HepG2 (cell line): ENCODE data around the gene ZSWIM5. TPM values are rescaled to one million over a fixed set of nuclear protein-coding genes. Genes with fewer than 3 reads are reported as not detected.

ENCODE experiments used
- ATAC-seq: fragments of 200-7000 bp; cut with Tn5 transposase; 3 replicates; pipeline ENCODE4 v1.9.1; 2020; ENCODE audit warnings: mild to moderate bottlenecking, moderate library complexity
- BruUV-seq: library from RNA; stranded (reverse); fragments of 400-500 nt; replicated peaks from 2 replicates; lab custom pipeline; 2021; lab: Mats Ljungman, UMichigan
- CTCF ChIA-PET: fragments of 300-600 bp; formaldehyde crosslinking; extraction: SDS; loops from one replicate; lab custom pipeline; 2021; ENCODE audit warnings: low total read pairs, inconsistent platforms, low intra/inter-chr PET ratio; lab: Yijun Ruan, JAX
- POLR2A ChIA-PET: fragments of 350-600 bp; sonication (Branson Sonifier 250); formaldehyde crosslinking; loops from one replicate; lab custom pipeline; 2020; ENCODE audit warnings: antibody characterized with exemption, inconsistent platforms; lab: Yijun Ruan, JAX
- DNase-seq: peaks from one replicate; pipeline ENCODE4 v3.0.0-alpha.2; 2015; ENCODE audit warnings: low spot score
- FAIRE-seq: peaks from 3 replicates; lab custom pipeline; 2011; peaks lifted over from hg19 to GRCh38; lab: Jason Lieb, UNC
- H2AFZ ChIP-seq: one replicate; pipeline ENCODE4 v1.6.1; 2011; ENCODE audit warnings: low read length, inconsistent platforms
- H3K27ac ChIP-seq: fragments of 300-600 bp; 3 replicates; pipeline ENCODE4 v1.8.0; 2011; ENCODE audit warnings: mixed run types, mild to moderate bottlenecking, mixed read lengths, low read length, inconsistent platforms; ENCODE audit not compliant: insufficient read depth; ENCODE audit errors: extremely low read length
- H3K27me3 ChIP-seq, 2 experiments: fragments of 200-600 bp in 1 of 2; 2 replicates in 1 of 2; 3 replicates in 1 of 2; pipeline versions ENCODE4 v1.6.0 to v1.8.0; 2011; ENCODE audit warnings: low read length in 2 of 2, mild to moderate bottlenecking in 2 of 2, moderate library complexity in 2 of 2, inconsistent platforms in 1 of 2; ENCODE audit not compliant: insufficient read depth in 2 of 2, control insufficient read depth in 1 of 2
- H3K36me3 ChIP-seq, 2 experiments: fragments of 200-600 bp in 1 of 2; replicated peaks in 1 of 2; 2 replicates in 1 of 2; 3 replicates in 1 of 2; pipeline versions ENCODE4 v1.5.1 to v1.8.0; 2011; ENCODE audit warnings: low read length in 2 of 2, inconsistent platforms in 1 of 2; ENCODE audit not compliant: insufficient read depth in 2 of 2, control insufficient read depth in 1 of 2
- H3K4me1 ChIP-seq: 2 replicates; pipeline ENCODE4 v1.5.1; 2012; ENCODE audit warnings: low read length, inconsistent platforms; ENCODE audit not compliant: insufficient read depth
- H3K4me2 ChIP-seq: 2 replicates; pipeline ENCODE4 v1.6.0; 2011; ENCODE audit warnings: low read depth, low read length, inconsistent platforms
- H3K4me3 ChIP-seq, 3 experiments: fragments of 200-600 bp in 1 of 3; sonication (generic), shearing (Covaris generic) in 1 of 3; replicated peaks in 1 of 3; 2 replicates each; pipeline ENCODE4 v1.5.1; 2011 to 2016; ENCODE audit warnings: low read length in 3 of 3, inconsistent platforms in 2 of 3, low read depth in 2 of 3, mild to moderate bottlenecking in 2 of 3, control low read depth in 1 of 3, mixed read lengths in 1 of 3; ENCODE audit not compliant: insufficient read depth in 1 of 3
- H3K79me2 ChIP-seq: one replicate; pipeline ENCODE4 v1.6.1; 2011; ENCODE audit warnings: low read length, inconsistent platforms; ENCODE audit not compliant: insufficient read depth
- H3K9ac ChIP-seq: 2 replicates; pipeline ENCODE4 v1.6.0; 2011; ENCODE audit warnings: mild to moderate bottlenecking, low read depth, low read length, inconsistent platforms; ENCODE audit not compliant: insufficient read depth
- H3K9me3 ChIP-seq: 2 replicates; pipeline ENCODE4 v1.5.1; 2012; ENCODE audit warnings: mild to moderate bottlenecking, low read length
- H4K20me1 ChIP-seq: 2 replicates; pipeline ENCODE4 v1.6.0; 2011; ENCODE audit warnings: inconsistent platforms, mild to moderate bottlenecking, low read length, moderate library complexity; ENCODE audit not compliant: insufficient read depth
- ASH2L ChIP-seq: fragments of 300-600, 200-600 bp; sonication (generic); IDR thresholded peaks from 2 replicates; pipeline ENCODE4 v1.7.0; 2017; ENCODE audit warnings: low read depth, mild to moderate bottlenecking, moderate library complexity, mixed read lengths, low read length; ENCODE audit not compliant: insufficient read length
- ESRRA ChIP-seq: sonication (generic); formaldehyde crosslinking; IDR thresholded peaks from 2 replicates; pipeline ENCODE4 v1.5.1; 2020; ENCODE audit warnings: mild to moderate bottlenecking, low read depth, missing genetic modification reagents
- FOSL2 ChIP-seq: sonication (generic); formaldehyde crosslinking; IDR thresholded peaks from 2 replicates; pipeline ENCODE4 v1.4.0; 2020; ENCODE audit warnings: missing genetic modification reagents
- KDM4B ChIP-seq: sonication (generic); formaldehyde crosslinking; IDR thresholded peaks from 2 replicates; pipeline ENCODE4 v1.4.0; 2020; ENCODE audit warnings: missing genetic modification reagents
- MYNN ChIP-seq: sonication (generic); formaldehyde crosslinking; IDR thresholded peaks from 2 replicates; pipeline ENCODE4 v1.4.0; 2020; ENCODE audit warnings: mild to moderate bottlenecking, low read depth, missing genetic modification reagents
- PLRG1 ChIP-seq: fragments of 450-650 bp; conservative IDR thresholded peaks from 2 replicates; pipeline ENCODE4 v1.6.1; 2016
- SATB2 ChIP-seq: sonication (generic); formaldehyde crosslinking; IDR thresholded peaks from 2 replicates; pipeline ENCODE4 v1.5.0; 2020; ENCODE audit warnings: missing genetic modification reagents
- SNRNP70 ChIP-seq: fragments of 200-400 bp; formaldehyde crosslinking; IDR thresholded peaks from 2 replicates; pipeline ENCODE4 v1.6.1; 2017; ENCODE audit warnings: mild to moderate bottlenecking, low read depth, low read length, moderate library complexity
- TAF15 ChIP-seq: fragments of 200-400 bp; formaldehyde crosslinking; IDR thresholded peaks from one replicate; pipeline ENCODE4 v1.6.1; 2018; ENCODE audit warnings: mild to moderate bottlenecking, low read depth, low read length; ENCODE audit not compliant: poor library complexity, severe bottlenecking
- ZNF207 ChIP-seq: fragments of 450-650 bp; IDR thresholded peaks from 2 replicates; pipeline ENCODE4 v1.6.1; 2016; ENCODE audit warnings: antibody characterized with exemption, borderline replicate concordance
- ZNF441 ChIP-seq: sonication (generic); formaldehyde crosslinking; IDR thresholded peaks from 2 replicates; pipeline ENCODE4 v1.7.0; 2021; ENCODE audit warnings: missing genetic modification reagents, borderline replicate concordance
- ZNF501 ChIP-seq: sonication (generic); formaldehyde crosslinking; IDR thresholded peaks from 2 replicates; pipeline ENCODE4 v1.5.1; 2020; ENCODE audit warnings: mild to moderate bottlenecking, moderate library complexity, missing genetic modification reagents
- WGBS: methylation state at CpG from one replicate; pipeline ENCODE4 v1.1.6; 2017; ENCODE audit warnings: low lambda C conversion rate; 5-methylcytosine and 5-hydroxymethylcytosine counted together
- in situ Hi-C: cut with HindIII; loops from 2 replicates; pipeline ENCODE4 v1.10.0; 2017; ENCODE audit warnings: low pct_unique_long_range_greater_than_20kb; ENCODE audit not compliant: extremely low pct_ligation_motif_present
- intact Hi-C: fragments of 100-400 bp; cut with micrococcal nuclease; formaldehyde crosslinking; loops from one replicate; pipeline ENCODE4 v1.10.0; 2022; ENCODE audit not compliant: unreplicated experiment
- polyA plus RNA-seq, 8 experiments: library from polyadenylated mRNA; depleted of rRNA in 3 of 8; stranded (reverse) in 7 of 8; unstranded in 1 of 8; fragments of >200 nt; fragmentation: Illumina TruSeq in 4 of 8; extraction: Trizol in 4 of 8; gene quantifications; 2 replicates each; pipeline versions ENCODE4 v1.2.1 to v1.2.3, GENCODE V29; 2011 to 2016; ENCODE audit warnings: low read depth in 4 of 8, missing spikeins in 1 of 8, mixed read lengths in 1 of 8; ENCODE audit not compliant: insufficient read depth in 1 of 8
- total RNA-seq, 5 experiments: library from RNA; depleted of rRNA; stranded (reverse); fragments of >200 nt; fragmentation: Illumina TruSeq; extraction: Trizol; gene quantifications; 2 replicates each; pipeline ENCODE4 v1.2.3, GENCODE V29; 2016; ENCODE audit warnings: low read depth in 1 of 5
- TF ChIP-seq, protein P1 (sequence below): sonication (generic); formaldehyde crosslinking; conservative IDR thresholded peaks from 2 replicates; pipeline ENCODE4 v1.4.0; 2020; ENCODE audit warnings: mild to moderate bottlenecking, missing genetic modification reagents, moderate library complexity
- TF ChIP-seq, protein P2 (sequence below): sonication (generic); formaldehyde crosslinking; IDR thresholded peaks from 2 replicates; pipeline ENCODE4 v1.5.1; 2020; ENCODE audit warnings: missing genetic modification reagents, mild to moderate bottlenecking, borderline replicate concordance
- TF ChIP-seq, protein P3 (sequence below): sonication (generic); formaldehyde crosslinking; conservative IDR thresholded peaks from 2 replicates; pipeline ENCODE4 v1.8.0; 2022; ENCODE audit warnings: mild to moderate bottlenecking, moderate library complexity, missing genetic modification reagents

The ZSWIM5 gene
- total and polyA plus RNA-seq, 2 of the 13 experiments (the other 11 are each of a cell fraction or from before 2014, with no cell fraction given): 11.0 to 20.6 TPM

DNA sequence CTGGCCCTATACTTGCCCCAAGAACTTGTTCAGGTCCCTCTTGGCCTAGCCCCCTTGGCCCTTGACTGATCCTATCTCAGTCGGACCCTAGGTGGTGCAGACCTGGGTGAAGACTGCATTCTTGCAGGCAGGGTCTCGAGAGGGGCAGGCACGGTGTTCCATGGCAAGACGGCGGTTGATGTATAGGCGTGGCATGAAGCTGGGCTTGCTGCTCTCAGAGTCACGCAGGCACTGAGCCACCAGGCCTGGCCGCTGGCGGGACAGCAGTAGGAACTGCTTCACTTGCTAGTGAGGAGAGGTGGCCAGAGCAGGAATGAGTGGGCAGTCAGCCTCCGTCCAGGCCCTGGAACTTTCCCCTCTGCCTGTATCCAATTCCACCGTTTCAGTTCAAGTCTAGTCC lies 199.1 kb downstream of the ZSWIM5 start:
- Histone ChIP-seq H3K4me1 (peaks cover 10% of the 10 kb centered on the region), H3K4me3 (no peak overlapping the region), H3K27me3 (no peaks in the 10 kb centered on the region; a peak in 1 of 5 replicates), H3K4me2 (no peak overlapping the region), H3K9me3 (no peaks in the 10 kb centered on the region), H2AFZ (no peak overlapping the region), H3K9ac (no peak overlapping the region), H3K27ac (no peak overlapping the region), H3K36me3 (peaks cover 29 to 60% of the 10 kb centered on the region in 2 experiments), H3K79me2 (peaks cover 11% of the 10 kb centered on the region), H4K20me1 (no peaks in the 10 kb centered on the region)
- WGBS: 88% methylated on average over 11 of the region's 11 CpGs
- ChIA-PET POLR2A (no interaction called here), CTCF (no interaction called here)
- no TSS peak for BruUV-seq
- intact Hi-C loops (no loop called here), in situ Hi-C loops (loop anchor here (25.0 kb wide), 1 partner anchor 170 kb away; the partner anchor contains the start of gene PTCH2)
- ATAC-seq: no peak
- no peak for DNase-seq
- FAIRE-seq: no peak
- TF ChIP-seq ASH2L (no peak), ZNF501 (CRISPR knock-in tag) (no peak), SNRNP70 (no peak), TAF15 (no peak), PLRG1 (no peak), ZNF207 (no peak), ESRRA (CRISPR knock-in tag) (no peak), MYNN (no peak), KDM4B (no peak), FOSL2 (CRISPR knock-in tag) (no peak), SATB2 (CRISPR knock-in tag) (no peak), ZNF441 (CRISPR knock-in tag) (no peak)
- TF ChIP-seq, protein P1, sequence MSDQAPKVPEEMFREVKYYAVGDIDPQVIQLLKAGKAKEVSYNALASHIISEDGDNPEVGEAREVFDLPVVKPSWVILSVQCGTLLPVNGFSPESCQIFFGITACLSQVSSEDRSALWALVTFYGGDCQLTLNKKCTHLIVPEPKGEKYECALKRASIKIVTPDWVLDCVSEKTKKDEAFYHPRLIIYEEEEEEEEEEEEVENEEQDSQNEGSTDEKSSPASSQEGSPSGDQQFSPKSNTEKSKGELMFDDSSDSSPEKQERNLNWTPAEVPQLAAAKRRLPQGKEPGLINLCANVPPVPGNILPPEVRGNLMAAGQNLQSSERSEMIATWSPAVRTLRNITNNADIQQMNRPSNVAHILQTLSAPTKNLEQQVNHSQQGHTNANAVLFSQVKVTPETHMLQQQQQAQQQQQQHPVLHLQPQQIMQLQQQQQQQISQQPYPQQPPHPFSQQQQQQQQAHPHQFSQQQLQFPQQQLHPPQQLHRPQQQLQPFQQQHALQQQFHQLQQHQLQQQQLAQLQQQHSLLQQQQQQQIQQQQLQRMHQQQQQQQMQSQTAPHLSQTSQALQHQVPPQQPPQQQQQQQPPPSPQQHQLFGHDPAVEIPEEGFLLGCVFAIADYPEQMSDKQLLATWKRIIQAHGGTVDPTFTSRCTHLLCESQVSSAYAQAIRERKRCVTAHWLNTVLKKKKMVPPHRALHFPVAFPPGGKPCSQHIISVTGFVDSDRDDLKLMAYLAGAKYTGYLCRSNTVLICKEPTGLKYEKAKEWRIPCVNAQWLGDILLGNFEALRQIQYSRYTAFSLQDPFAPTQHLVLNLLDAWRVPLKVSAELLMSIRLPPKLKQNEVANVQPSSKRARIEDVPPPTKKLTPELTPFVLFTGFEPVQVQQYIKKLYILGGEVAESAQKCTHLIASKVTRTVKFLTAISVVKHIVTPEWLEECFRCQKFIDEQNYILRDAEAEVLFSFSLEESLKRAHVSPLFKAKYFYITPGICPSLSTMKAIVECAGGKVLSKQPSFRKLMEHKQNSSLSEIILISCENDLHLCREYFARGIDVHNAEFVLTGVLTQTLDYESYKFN (CRISPR knock-in tag): no peak
- TF ChIP-seq, protein P2, sequence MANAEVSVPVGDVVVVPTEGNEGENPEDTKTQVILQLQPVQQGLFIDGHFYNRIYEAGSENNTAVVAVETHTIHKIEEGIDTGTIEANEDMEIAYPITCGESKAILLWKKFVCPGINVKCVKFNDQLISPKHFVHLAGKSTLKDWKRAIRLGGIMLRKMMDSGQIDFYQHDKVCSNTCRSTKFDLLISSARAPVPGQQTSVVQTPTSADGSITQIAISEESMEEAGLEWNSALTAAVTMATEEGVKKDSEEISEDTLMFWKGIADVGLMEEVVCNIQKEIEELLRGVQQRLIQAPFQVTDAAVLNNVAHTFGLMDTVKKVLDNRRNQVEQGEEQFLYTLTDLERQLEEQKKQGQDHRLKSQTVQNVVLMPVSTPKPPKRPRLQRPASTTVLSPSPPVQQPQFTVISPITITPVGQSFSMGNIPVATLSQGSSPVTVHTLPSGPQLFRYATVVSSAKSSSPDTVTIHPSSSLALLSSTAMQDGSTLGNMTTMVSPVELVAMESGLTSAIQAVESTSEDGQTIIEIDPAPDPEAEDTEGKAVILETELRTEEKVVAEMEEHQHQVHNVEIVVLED: no peak
- TF ChIP-seq, protein P3, sequence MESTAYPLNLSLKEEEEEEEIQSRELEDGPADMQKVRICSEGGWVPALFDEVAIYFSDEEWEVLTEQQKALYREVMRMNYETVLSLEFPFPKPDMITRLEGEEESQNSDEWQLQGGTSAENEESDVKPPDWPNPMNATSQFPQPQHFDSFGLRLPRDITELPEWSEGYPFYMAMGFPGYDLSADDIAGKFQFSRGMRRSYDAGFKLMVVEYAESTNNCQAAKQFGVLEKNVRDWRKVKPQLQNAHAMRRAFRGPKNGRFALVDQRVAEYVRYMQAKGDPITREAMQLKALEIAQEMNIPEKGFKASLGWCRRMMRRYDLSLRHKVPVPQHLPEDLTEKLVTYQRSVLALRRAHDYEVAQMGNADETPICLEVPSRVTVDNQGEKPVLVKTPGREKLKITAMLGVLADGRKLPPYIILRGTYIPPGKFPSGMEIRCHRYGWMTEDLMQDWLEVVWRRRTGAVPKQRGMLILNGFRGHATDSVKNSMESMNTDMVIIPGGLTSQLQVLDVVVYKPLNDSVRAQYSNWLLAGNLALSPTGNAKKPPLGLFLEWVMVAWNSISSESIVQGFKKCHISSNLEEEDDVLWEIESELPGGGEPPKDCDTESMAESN (CRISPR knock-in tag): no peak
